ENCODE measurements around the gene LAMA3. TPM values are rescaled to one million over a fixed set of nuclear protein-coding genes. Genes with fewer than 3 reads are reported as not detected.

The LAMA3 gene
- total and polyA plus RNA-seq, 10 of the 15 experiments (the other 5 are each of a cell fraction or from before 2014, with no cell fraction given) = 0.37 to 6.5 (median 5.4) TPM

DNA sequence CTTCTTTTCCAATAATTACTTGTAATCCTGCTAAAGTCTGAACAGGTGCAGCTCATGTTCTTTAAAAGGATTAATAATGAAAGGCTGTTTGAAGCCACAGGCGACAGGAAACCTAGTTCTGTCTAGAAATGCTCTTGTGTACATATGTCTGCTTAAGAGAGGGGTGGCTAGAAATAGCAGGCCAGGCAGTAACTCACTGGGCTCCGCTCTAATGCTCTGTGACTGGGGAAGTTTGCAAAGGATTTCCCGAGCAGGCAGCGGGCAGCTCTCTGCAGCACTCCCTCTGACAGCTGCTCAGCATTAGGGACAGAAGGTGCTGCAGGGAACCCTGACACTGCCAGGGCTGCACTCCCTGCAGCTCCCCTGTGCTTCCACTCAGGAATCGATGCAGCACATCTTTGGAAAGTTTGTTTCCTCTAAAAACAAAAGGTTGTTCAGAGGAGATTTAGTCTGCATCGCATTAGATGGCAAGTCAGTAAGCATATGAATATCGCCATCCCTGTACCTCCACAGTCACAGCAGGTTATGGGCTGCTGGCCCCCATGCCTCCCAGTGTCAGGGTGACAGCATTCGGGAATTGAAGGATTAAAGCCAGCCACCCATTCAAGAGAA is 292.2 kb downstream of the LAMA3 start (continued):
- TF ChIP-seq, protein P1, sequence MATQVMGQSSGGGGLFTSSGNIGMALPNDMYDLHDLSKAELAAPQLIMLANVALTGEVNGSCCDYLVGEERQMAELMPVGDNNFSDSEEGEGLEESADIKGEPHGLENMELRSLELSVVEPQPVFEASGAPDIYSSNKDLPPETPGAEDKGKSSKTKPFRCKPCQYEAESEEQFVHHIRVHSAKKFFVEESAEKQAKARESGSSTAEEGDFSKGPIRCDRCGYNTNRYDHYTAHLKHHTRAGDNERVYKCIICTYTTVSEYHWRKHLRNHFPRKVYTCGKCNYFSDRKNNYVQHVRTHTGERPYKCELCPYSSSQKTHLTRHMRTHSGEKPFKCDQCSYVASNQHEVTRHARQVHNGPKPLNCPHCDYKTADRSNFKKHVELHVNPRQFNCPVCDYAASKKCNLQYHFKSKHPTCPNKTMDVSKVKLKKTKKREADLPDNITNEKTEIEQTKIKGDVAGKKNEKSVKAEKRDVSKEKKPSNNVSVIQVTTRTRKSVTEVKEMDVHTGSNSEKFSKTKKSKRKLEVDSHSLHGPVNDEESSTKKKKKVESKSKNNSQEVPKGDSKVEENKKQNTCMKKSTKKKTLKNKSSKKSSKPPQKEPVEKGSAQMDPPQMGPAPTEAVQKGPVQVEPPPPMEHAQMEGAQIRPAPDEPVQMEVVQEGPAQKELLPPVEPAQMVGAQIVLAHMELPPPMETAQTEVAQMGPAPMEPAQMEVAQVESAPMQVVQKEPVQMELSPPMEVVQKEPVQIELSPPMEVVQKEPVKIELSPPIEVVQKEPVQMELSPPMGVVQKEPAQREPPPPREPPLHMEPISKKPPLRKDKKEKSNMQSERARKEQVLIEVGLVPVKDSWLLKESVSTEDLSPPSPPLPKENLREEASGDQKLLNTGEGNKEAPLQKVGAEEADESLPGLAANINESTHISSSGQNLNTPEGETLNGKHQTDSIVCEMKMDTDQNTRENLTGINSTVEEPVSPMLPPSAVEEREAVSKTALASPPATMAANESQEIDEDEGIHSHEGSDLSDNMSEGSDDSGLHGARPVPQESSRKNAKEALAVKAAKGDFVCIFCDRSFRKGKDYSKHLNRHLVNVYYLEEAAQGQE (IDR thresholded peaks at IDR 0.05; ENCODE audit: low read depth, low read length) = no peak
- no peak for TF ChIP-seq TBL1XR1 (IDR thresholded peaks at IDR 0.05; ENCODE audit: low read depth, low read length)
- TF ChIP-seq, protein P2, sequence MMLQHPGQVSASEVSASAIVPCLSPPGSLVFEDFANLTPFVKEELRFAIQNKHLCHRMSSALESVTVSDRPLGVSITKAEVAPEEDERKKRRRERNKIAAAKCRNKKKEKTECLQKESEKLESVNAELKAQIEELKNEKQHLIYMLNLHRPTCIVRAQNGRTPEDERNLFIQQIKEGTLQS (IDR thresholded peaks at IDR 0.05; ENCODE audit: borderline replicate concordance, extremely low read depth, low read depth, low read length) = no peak
- no peak for TF ChIP-seq CHD4 (IDR thresholded peaks at IDR 0.05)
- TF ChIP-seq, protein P3, sequence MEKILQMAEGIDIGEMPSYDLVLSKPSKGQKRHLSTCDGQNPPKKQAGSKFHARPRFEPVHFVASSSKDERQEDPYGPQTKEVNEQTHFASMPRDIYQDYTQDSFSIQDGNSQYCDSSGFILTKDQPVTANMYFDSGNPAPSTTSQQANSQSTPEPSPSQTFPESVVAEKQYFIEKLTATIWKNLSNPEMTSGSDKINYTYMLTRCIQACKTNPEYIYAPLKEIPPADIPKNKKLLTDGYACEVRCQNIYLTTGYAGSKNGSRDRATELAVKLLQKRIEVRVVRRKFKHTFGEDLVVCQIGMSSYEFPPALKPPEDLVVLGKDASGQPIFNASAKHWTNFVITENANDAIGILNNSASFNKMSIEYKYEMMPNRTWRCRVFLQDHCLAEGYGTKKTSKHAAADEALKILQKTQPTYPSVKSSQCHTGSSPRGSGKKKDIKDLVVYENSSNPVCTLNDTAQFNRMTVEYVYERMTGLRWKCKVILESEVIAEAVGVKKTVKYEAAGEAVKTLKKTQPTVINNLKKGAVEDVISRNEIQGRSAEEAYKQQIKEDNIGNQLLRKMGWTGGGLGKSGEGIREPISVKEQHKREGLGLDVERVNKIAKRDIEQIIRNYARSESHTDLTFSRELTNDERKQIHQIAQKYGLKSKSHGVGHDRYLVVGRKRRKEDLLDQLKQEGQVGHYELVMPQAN (conservative IDR thresholded peaks at IDR 0.05) = no peak
- TF ChIP-seq EGR1 (IDR thresholded peaks at IDR 0.05; ENCODE audit: borderline replicate concordance in 1 of 2, low read depth in 2 of 2, low read length in 2 of 2) = no peak
- TF ChIP-seq SIN3A (IDR thresholded peaks at IDR 0.05; ENCODE audit: low read depth, low read length) = no peak
- TF ChIP-seq, protein P4, sequence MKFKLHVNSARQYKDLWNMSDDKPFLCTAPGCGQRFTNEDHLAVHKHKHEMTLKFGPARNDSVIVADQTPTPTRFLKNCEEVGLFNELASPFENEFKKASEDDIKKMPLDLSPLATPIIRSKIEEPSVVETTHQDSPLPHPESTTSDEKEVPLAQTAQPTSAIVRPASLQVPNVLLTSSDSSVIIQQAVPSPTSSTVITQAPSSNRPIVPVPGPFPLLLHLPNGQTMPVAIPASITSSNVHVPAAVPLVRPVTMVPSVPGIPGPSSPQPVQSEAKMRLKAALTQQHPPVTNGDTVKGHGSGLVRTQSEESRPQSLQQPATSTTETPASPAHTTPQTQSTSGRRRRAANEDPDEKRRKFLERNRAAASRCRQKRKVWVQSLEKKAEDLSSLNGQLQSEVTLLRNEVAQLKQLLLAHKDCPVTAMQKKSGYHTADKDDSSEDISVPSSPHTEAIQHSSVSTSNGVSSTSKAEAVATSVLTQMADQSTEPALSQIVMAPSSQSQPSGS (IDR thresholded peaks at IDR 0.05; ENCODE audit: low read length) = peak; percentile 52; the same call in 1 of the 2 replicates
- TF ChIP-seq, protein P5, sequence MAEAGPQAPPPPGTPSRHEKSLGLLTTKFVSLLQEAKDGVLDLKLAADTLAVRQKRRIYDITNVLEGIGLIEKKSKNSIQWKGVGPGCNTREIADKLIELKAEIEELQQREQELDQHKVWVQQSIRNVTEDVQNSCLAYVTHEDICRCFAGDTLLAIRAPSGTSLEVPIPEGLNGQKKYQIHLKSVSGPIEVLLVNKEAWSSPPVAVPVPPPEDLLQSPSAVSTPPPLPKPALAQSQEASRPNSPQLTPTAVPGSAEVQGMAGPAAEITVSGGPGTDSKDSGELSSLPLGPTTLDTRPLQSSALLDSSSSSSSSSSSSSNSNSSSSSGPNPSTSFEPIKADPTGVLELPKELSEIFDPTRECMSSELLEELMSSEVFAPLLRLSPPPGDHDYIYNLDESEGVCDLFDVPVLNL (IDR thresholded peaks at IDR 0.05; ENCODE audit: low read depth, low read length) = no peak
- TF ChIP-seq TCF3 (IDR thresholded peaks at IDR 0.05; ENCODE audit: borderline replicate concordance, insufficient read depth, low read depth, low read length) = 0 out of 2 replicates have a peak, but pooled peaks have one; percentile 62
- TF ChIP-seq, protein P6, sequence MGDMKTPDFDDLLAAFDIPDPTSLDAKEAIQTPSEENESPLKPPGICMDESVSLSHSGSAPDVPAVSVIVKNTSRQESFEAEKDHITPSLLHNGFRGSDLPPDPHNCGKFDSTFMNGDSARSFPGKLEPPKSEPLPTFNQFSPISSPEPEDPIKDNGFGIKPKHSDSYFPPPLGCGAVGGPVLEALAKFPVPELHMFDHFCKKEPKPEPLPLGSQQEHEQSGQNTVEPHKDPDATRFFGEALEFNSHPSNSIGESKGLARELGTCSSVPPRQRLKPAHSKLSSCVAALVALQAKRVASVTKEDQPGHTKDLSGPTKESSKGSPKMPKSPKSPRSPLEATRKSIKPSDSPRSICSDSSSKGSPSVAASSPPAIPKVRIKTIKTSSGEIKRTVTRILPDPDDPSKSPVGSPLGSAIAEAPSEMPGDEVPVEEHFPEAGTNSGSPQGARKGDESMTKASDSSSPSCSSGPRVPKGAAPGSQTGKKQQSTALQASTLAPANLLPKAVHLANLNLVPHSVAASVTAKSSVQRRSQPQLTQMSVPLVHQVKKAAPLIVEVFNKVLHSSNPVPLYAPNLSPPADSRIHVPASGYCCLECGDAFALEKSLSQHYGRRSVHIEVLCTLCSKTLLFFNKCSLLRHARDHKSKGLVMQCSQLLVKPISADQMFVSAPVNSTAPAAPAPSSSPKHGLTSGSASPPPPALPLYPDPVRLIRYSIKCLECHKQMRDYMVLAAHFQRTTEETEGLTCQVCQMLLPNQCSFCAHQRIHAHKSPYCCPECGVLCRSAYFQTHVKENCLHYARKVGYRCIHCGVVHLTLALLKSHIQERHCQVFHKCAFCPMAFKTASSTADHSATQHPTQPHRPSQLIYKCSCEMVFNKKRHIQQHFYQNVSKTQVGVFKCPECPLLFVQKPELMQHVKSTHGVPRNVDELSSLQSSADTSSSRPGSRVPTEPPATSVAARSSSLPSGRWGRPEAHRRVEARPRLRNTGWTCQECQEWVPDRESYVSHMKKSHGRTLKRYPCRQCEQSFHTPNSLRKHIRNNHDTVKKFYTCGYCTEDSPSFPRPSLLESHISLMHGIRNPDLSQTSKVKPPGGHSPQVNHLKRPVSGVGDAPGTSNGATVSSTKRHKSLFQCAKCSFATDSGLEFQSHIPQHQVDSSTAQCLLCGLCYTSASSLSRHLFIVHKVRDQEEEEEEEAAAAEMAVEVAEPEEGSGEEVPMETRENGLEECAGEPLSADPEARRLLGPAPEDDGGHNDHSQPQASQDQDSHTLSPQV (IDR thresholded peaks at IDR 0.05) = no peak
- peak; percentile 85; the same call in 1 of the 2 replicates for TF ChIP-seq TARDBP (IDR thresholded peaks at IDR 0.05; ENCODE audit: borderline replicate concordance)

Data from GM12878 (cell line).